GM19467 (cell line): ENCODE measurements around the gene GGN.
A peak's percentile ranks its signal among the peaks of the same experiment; 100 is the strongest.
"Not testable (repeated sequence)": the region's sequence is repeated elsewhere in the genome, so short reads cannot be mapped to it uniquely, and the experiment has no call there.

Experiments used
- ATAC-seq: cut with Tn5 transposase; IDR thresholded peaks from one replicate; pipeline ENCODE4 v1.9.1; 2021; ENCODE audit warnings: mild to moderate bottlenecking, moderate library complexity; ENCODE audit not compliant: unreplicated experiment

Gene GGN

DNA sequence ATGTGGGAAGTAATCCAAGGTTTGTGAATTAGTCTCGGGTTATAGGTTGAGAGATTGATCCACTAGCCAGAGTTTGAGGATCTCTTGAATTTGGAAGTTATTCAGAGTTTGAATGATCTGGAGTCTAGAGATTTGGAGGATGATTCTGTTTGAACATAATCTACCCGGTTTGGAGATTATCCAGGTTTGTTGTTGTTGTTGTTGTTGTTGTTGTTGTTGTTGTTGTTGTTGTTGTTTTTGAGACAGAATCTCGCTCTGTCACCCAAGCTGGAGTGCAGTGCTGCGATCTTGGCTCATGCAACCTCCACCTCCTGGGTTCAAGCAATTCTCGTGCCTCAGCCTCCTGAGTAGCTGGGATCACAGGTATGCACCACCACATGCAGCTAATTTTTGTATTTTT lies 24.1 kb upstream of the GGN start:
- not testable (repeated sequence) for ATAC-seq

DNA sequence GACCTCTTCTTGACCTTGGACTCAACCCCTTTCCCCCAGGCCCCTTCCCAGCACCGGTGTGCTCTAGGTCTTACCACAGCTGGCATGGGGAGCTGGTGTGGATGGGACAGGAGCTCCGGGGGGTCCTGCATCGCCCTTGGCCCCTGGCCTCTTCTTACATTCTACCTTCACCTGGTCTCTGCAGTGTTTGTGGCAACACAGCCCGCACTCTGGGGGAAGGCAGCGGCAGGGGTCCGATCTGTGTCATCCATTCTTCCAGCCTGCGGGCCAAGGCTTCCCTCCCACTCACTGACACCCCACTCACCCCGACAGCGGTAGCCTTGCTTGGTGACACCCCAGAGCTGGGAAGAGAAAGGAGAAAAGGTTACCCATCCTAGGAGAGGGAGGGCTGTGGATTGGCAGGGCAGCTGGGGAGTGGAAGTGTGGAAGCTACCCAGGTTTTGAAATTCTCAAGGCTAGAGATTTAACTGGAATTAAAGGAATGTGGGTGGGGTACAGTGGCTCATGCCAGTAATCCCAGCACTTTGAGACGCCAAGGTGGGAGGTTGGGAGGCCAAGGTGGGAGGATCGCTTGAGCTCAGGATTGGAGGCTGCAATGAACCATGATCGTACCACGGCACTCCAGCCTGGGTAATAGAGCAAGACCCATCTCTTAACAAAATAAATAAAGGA lies 23.3 kb upstream of the GGN start:
- no peak for ATAC-seq

DNA sequence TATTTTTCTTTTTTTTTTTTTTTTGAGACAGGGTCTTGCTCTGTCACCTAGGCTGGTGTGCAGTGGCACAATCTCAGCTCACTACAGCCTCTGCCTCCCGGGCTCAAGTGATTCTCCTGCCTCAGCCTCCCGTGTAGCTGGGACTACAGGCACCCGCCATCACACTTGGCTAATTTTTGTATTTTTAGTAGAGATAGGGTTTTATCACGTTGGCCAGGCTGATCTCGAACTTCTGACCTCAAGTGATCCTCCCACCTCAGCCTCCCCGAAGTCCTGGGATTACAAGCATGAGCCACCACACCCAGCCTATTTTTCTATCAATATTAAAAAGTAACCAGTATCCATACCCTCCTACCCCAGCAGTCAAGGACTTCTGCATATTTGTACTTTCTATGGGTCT lies 22.6 kb upstream of the GGN start:
- not testable (repeated sequence) for ATAC-seq

DNA sequence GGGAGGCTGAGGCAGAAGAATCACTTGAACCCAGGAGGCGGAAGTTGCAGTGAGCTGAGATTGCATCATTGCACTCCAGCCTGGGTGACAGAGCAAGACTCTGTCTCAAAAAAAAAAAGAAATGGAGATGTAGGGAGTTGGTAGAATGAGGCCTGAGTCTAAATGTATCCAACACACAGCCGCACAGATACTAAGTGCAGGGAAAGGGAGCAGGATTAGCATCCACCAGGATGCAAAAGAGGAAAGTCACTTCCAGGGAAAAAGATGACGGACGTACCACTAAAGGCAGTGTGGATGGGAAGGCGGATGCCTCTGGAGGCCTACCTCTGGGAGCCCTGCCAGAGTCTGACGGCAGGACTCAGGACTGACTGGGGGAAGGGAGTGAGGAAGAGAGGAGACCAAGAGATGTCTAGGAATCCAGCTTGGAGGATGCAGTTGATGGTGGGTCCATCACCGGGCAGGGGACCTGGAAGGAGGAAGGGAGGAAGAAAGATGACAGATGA lies 21.8 kb upstream of the GGN start:
- no peak for ATAC-seq

DNA sequence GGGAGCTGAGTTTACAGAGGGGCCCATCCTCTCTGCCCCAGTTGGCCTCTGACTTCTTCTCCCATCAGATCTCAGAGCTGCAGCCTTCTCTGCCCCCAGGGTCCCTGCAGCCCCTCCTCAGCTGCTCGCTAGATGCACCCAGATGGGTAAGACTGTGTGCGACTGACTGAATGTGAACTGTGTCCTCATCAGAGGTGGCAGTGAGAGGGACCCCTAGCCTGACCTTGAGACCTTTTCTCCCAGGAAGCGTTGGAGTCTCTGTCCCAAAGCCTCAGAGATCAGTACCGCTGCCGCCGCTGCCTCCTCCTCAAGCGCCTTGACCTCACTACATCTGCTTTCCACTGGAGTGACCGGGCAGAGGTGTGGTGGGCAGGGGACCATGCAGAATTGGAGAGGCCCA lies 17.4 kb upstream of the GGN start:
- no peak for ATAC-seq

DNA sequence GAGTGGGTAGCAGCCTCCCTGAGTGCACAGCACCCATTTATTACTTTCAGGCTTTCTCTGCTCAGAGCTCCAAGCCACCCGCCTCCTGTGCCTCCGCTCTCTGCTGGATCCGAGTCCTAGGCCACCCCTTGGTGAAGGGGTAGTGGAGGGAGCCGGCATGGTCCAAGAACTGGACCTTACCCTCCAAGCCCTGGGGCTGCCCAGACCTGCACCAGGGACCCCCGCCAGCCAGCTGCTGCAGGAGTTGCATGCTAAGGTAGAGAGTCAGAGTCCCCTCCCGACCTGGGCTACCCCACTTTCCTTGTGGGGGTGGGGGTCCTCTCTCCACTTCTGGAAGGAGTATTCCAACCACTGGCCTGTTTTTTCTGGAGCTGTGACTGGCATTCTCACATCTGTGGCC lies 17.0 kb upstream of the GGN start:
- ATAC-seq = no peak

DNA sequence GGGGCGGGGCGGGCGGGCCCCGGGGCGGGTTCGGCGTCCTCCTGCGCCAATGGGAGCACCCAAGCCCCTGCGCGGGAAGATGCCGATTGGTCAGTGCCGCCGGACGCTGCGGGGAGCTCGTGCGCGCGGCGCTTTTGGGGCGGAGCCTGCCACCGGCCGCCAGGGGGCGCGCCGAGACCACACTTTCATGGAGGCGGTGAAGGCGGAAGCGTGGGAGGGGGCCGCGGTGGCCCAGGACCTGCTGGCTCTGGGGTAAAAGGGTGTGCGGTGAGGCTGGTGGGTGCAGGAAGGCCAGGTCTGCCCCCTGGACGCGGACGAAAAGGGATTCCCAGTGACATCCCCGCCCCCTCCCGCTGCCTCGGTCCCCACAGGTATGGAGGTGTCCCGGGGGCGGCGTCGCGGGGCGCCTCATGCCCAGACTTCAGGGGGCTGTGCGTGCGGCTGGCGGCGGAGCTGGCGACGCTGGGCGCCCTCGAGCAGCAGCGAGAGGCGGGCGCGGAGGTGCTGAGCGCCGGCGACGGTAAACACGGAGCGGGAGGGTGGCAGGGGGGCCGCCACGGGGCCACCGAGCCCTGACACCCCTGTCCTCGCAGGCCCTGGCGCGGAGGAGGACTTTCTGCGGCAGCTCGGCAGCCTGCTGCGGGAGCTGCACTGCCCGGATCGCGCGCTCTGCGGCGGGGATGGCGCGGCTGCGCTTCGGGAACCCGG lies 15.3 kb upstream of the GGN start, which contains the start of gene FAM98C:
Gene FAM98C (plus strand): TSS at position 127 of the 708 bp plus-strand sequence. CDS start 61 bp downstream, at position 188.
- ATAC-seq = peak; percentile 80

DNA sequence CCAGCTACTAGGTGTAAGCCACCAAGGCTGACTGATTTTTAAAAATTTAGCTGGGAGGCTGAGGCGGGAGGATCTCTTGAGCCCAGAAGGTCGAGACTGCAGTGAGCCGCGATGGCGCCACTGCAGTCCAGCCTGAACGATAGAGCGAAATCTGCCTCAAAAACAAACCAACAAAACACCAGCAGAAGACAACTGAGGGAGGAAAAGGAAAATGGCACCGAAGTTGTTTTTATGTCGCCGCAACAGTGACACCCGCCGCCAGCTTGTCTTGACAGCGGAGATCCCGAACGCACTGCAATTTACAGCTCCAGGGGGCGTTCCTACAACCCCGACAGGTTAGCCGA lies 14.8 kb upstream of the GGN start:
- ATAC-seq = no peak

DNA sequence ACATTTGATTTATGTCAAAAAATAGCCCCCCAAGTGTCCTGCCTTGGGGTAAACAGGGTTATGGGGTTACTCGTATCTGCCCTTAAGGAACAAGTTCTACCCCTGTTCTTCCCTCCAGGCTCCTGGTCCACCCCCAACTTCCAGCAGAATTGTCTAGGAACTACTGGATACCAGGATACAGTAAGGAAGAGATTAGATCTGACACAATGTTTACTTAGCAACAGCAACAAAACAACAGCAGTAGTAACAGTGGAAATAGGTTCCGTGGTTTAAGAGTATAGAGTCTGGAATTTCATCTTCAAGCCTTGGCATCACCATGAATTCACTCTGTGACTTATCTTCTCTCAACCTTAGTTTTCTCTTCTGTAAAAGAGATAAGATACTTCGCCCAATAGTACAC lies 13.3 kb upstream of the GGN start:
- ATAC-seq = no peak

DNA sequence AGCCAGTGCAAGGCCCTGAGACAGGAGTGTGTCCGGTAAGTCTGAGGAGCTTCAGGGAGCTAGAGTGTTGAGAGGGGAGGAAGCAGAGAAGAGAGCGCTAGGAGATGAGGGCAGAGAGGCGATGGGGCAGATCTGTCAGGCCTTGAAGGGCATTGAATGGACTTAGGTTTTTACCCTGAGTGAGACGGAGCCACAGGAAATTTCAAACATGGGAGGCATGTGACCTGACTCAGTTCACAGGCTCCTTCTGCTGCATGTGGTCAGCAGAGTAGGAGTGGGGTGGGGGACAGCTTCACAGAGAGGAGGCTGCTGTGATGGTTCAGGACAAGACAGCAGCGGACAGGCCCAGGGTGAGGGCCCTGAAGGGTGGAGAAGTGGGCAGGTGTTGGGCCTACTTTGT lies 12.5 kb upstream of the GGN start:
- ATAC-seq = no peak

DNA sequence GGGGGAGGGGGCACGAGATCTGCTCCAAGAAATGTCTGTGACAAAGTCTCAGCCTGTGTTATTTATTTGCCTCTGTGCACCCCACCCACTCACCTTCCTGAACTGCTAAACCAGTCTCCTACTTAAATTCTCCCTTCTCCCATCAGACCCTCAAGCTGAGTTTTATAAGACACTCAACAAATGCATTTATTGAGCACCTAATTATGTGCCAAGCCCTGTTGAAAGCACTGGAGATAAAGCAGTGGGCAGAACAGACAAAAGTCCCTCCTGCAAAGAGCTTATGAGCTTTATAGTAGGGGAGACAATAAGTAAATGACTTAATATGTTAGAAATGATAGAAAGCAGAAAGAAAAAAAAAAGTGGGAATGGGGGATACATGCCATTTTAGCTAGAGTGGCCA lies 11.7 kb upstream of the GGN start:
- no peak for ATAC-seq

DNA sequence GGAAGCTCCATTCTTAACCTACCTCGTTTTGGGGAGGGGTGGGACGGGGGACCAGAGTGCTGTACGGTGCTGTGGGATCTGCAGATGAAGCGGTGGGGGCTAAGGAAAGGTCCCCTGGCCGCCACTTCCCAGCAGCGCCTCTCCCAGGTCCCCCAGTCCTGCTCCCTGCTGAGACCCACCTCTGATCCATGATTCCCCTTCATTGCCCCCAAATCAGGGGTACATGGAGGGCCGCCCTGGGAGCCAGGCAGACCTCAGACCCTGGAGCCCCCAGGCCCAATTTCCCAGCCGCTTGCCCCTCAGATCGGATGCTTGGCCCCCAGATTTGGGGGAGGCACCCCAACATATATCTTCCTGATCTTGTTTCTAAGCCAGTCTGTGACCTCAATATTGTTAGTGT lies 11.2 kb upstream of the GGN start:
- ATAC-seq = no peak

DNA sequence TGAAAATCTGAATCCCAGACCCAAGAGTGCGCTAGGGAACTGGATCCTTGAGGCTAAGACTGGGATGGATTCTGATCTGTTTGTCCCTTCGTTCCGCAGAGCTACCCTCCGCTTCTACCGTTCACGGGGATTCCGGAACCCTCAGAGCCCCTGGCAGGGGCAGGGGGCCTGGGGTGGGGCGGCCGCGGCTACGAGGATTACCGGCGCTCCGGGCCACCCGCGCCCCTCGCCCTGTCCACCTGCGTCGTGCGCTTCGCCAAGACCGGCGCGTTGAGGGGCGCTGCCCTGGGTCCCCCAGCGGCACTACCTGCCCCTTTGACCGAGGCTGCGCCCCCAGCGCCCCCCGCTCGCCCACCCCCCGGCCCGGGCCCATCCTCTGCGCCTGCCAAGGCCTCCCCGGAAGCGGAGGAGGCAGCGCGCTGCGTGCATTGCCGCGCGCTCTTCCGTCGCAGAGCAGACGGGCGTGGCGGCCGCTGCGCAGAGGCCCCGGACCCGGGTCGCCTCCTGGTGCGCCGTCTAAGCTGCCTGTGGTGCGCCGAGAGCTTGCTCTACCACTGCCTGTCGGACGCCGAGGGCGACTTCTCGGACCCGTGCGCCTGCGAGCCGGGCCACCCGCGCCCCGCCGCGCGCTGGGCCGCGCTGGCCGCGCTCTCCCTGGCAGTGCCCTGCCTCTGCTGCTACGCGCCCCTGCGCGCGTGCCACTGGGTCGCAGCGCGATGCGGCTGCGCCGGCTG lies 7.7 kb upstream of the GGN start:
- no peak for ATAC-seq

DNA sequence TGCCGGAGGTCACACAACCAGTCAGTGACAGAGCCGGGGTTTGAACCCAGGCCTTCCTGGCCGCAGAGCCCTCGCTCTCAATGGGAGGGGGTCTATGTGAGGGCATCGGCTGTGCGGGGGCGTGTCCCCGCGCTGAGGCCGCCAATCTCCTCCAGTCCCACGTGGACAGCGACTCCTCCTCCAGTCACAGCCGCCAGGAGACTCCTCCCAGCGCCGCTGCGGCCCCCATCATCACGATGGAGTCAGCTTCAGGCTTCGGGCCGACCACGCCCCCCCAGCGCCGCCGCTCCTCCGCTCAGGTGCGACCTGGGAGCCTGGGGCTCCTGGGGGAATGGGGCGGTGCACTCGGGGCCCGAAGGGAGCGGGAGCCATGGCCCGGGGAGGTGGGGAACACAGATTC lies 6.7 kb upstream of the GGN start:
- no peak for ATAC-seq

DNA sequence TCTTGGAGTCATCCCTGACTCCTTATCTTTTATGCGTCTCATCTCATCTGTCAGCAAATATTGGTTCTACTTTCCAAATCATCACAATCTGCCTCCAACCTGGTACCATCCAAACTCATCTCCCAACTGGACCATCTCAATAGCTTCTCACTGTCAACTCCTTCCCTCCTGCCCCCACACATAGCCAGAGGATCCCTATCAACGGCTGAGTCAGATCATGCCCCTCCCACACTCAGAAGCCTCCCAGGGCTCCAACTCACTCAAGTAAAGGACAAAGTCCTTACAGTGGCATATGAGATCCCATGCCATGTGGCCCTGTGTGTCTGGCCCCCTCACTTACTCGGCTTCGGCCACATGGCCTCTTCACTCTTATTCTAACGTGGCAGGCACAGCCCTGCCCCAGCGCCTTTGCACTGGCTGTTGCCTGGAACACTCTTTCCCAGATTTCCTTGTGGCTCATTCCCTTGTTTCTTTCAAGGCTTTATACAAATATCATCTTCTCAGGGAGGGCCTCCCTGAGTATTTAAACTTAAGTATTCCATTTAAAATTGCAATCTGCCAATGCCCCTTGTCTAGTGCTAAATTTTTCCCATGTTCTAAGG lies 5.0 kb upstream of the GGN start:
- ATAC-seq = no peak

DNA sequence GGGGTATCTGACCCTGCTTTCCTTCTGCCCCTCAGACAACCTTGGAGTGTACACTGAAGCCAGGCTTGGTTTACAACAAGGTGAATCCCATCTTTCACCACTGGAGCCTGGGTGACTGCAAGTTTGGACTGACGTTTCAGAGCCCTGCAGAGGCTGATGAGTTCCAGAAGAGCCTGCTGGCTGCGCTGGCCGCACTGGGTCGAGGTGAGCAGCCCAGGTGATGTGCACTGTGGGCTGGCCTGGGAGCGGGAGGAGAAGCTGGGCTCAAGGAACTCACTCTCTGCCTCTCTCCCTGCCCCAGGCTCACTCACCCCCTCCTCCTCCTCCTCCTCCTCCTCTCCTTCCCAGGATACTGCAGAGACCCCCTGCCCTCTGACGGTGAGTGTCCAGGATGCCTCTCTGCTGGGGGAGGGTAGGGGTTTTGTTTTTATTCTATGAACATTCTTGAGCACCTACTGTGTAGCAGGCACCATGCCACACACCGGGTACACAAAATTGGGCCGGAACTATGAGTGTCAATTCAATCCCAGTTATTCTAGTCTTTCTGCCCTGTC lies 4.2 kb upstream of the GGN start:
- no peak for ATAC-seq

DNA sequence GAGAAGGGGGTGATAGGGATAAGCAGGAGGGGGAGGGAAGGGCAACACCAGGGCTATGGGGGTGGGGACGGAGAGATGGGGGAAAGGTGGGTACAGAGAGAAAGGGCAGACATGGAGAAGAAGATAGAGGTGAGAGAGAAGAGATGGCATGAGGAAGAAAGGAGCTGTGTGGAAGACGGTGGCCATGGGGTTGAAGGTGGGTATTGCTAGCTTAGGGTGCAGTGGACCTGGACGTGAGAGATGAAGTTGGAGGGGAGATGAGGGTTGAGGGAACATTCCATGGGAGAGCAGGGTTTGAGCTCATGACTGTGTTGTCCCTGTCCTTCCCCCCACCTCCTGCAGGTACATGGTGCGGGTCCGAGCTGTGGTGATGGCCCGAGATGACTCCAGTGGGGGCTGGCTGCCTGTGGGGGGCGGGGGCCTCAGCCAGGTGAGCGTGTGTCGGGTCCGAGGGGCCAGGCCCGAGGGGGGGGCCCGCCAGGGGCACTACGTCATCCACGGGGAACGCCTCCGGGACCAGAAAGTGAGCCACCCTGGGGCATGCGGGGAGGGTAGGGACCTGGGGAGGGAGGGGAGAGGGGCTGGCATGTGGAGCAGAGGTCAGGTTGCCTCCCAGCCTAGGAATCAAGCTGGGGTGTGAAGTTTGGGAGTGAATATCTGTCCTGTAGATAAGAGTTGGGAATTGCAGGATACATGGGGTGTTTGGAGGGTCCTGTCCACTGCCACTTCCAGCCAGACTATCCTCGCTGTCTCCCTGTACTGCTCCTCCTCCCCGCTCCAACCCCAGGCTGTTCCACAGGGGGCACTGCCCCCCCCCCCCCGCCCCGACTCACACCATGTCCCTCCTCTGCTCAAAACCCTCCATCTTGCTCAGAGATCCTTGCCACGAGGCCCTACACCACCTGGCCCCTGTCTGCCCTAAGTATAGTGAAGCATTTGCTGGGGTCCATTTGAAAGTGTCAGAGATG lies 2.4 kb upstream of the GGN start:
- ATAC-seq = no peak

DNA sequence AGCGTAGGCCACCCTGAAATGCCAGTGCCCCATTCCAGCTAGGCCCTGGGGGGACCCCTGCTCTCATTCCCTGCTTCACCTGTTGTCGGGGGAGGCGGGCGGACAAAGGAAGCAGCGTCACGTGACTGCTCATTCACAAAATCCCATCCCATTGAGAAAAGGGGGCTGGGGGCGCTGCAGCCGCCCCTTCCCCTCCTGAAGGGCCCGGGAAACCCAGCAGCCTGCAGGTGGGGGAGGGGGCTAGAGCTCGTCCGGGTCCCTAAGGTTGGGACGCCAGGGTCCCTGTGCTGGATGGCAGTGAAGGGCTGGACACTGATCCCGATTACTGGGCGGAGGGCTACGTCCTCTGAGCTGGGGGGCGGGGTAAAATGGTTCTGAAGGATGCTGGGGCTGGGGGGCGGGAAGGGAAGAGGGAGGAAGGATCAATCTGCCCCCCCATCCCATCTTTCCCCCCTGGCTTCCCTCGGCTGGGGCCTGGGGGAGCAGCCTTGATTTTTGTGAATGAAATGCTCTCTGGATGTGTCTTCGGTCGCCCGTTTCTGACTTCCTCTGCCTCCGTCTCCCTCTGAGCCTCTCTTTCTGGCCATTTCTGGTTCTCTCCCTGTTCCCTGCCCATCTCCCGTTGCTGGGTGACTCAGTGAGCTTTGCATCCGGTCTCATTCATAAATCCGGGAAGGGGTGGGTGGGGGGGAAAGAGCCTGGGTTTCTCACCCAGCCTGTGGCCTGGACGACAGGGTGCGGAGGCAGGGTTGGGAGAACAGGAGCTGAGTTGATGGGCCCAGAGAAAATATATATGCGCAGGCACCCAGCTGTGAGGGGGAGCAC lies 1.5 kb upstream of the GGN start:
- no peak for ATAC-seq
